GM12878 (cell line): ENCODE results near the gene UGT1A7. TPM values are rescaled to one million over a fixed set of nuclear protein-coding genes. Genes with fewer than 3 reads are reported as not detected.
"Not testable (repeated sequence)": the region's sequence is repeated elsewhere in the genome, so short reads cannot be mapped to it uniquely, and the experiment has no call there.

Source experiments
- ATAC-seq: fragments of 200-7000 bp; cut with Tn5 transposase; 3 replicates; pipeline ENCODE4 v1.9.1; 2020; ENCODE audit warnings: mild to moderate bottlenecking, moderate library complexity
- BruUV-seq: library from RNA; stranded (reverse); fragments of 400-500 nt; replicated peaks from 2 replicates; lab custom pipeline; 2021; lab: Mats Ljungman, UMichigan
- CTCF ChIA-PET: fragments of 300-600 bp; sonication (Branson Sonifier 250); formaldehyde crosslinking; extraction: SDS; loops from one replicate; lab custom pipeline; 2021; ENCODE audit warnings: inconsistent platforms; lab: Yijun Ruan, JAX
- POLR2A ChIA-PET: fragments of 350-600 bp; formaldehyde crosslinking; extraction: SDS; loops from one replicate; lab custom pipeline; 2021; ENCODE audit warnings: inconsistent platforms; lab: Charles Lee
- RAD21 ChIA-PET: fragments of 300-600 bp; sonication (Branson Sonifier 250); formaldehyde crosslinking; loops from one replicate; lab custom pipeline; 2023; ENCODE audit warnings: antibody characterized with exemption; ENCODE audit not compliant: unreplicated experiment; lab: Charles Lee
- SMC1A ChIA-PET: fragments of 300-600 bp; sonication (Branson Sonifier 250); formaldehyde crosslinking; loops from one replicate; lab custom pipeline; 2023; ENCODE audit not compliant: unreplicated experiment, uncharacterized antibody; lab: Charles Lee
- DNase-seq: peaks from one replicate; pipeline ENCODE4 v3.0.0-alpha.2; 2011; ENCODE audit warnings: low read depth, low spot score
- FAIRE-seq: peaks from 3 replicates; lab custom pipeline; 2011; peaks lifted over from hg19 to GRCh38; lab: Jason Lieb, UNC
- H2AFZ ChIP-seq: 2 replicates; pipeline ENCODE4 v1.6.0; 2011; ENCODE audit warnings: low read depth, low read length, control low read depth; ENCODE audit not compliant: control insufficient read depth
- H3K27ac ChIP-seq: 2 replicates; pipeline ENCODE4 v1.5.1; 2011; ENCODE audit warnings: control low read depth; ENCODE audit not compliant: control insufficient read depth, insufficient read depth
- H3K27me3 ChIP-seq, 2 experiments: replicated peaks in 1 of 2; 2 replicates each; pipeline versions ENCODE4 v1.6.0 to v1.6.1; 2011; ENCODE audit warnings: low read length in 1 of 2; ENCODE audit not compliant: control insufficient read depth in 2 of 2, insufficient read depth in 2 of 2
- H3K36me3 ChIP-seq, 2 experiments: 2 replicates each; pipeline ENCODE4 v1.5.1; 2011; ENCODE audit warnings: low read length in 1 of 2; ENCODE audit not compliant: control insufficient read depth in 2 of 2, insufficient read depth in 2 of 2
- H3K4me1 ChIP-seq: 2 replicates; pipeline ENCODE4 v1.6.1; 2011; ENCODE audit warnings: mild to moderate bottlenecking, low read length, moderate library complexity, mixed read lengths; ENCODE audit not compliant: control insufficient read depth, insufficient read depth
- H3K4me2 ChIP-seq: 2 replicates; pipeline ENCODE4 v1.6.0; 2011; ENCODE audit warnings: control low read depth; ENCODE audit not compliant: control insufficient read depth, insufficient read depth
- H3K4me3 ChIP-seq: fragments of 200-600 bp; sonication (generic); 2 replicates; pipeline ENCODE4 v1.5.1; 2016
- H3K79me2 ChIP-seq: 2 replicates; pipeline ENCODE4 v1.6.0; 2011; ENCODE audit warnings: low read length; ENCODE audit not compliant: control insufficient read depth, insufficient read depth
- H3K9ac ChIP-seq: 2 replicates; pipeline ENCODE4 v1.8.0; 2011; ENCODE audit warnings: low read length, control low read depth, mixed read lengths; ENCODE audit not compliant: control insufficient read depth, insufficient read depth
- H3K9me3 ChIP-seq: replicated peaks from 3 replicates; pipeline ENCODE4 v1.5.1; 2011; ENCODE audit warnings: mild to moderate bottlenecking, low read length; ENCODE audit not compliant: control insufficient read depth, insufficient read depth
- H4K20me1 ChIP-seq: 2 replicates; pipeline ENCODE4 v1.6.0; 2011; ENCODE audit not compliant: control insufficient read depth, insufficient read depth
- HDAC6 ChIP-seq: fragments of 200-600 bp; sonication (generic); IDR thresholded peaks from one replicate; pipeline ENCODE4 v1.8.0; 2017; ENCODE audit warnings: antibody characterized with exemption; ENCODE audit not compliant: unreplicated experiment
- MTA3 ChIP-seq: IDR thresholded peaks from 2 replicates; pipeline ENCODE4 v1.6.1; 2012; ENCODE audit warnings: low read length, inconsistent platforms, borderline replicate concordance
- NBN ChIP-seq: fragments of 450-650 bp; IDR thresholded peaks from 2 replicates; pipeline ENCODE4 v1.6.1; 2016
- PKNOX1 ChIP-seq: fragments of 450-650 bp; IDR thresholded peaks from 2 replicates; pipeline ENCODE4 v1.6.1; 2016; ENCODE audit warnings: mild to moderate bottlenecking
- TARDBP ChIP-seq: IDR thresholded peaks from 2 replicates; pipeline ENCODE4 v1.6.1; 2016; ENCODE audit warnings: borderline replicate concordance
- WGBS: methylation state at CpG from one replicate; pipeline ENCODE4 v1.1.6; 2016; ENCODE audit warnings: low lambda C conversion rate; ENCODE audit not compliant: insufficient replicate concordance, insufficient coverage; ENCODE audit errors: missing lambda C conversion rate; 5-methylcytosine and 5-hydroxymethylcytosine counted together
- in situ Hi-C: fragments of 300-500 bp; cut with MboI; formaldehyde crosslinking; loops from 9 replicates; pipeline ENCODE4 v1.14.3; 2018; ENCODE audit warnings: mixed read lengths
- intact Hi-C: fragments of 100-400 bp; cut with micrococcal nuclease; formaldehyde crosslinking; loops from one replicate; pipeline ENCODE4 v1.14.2; 2022; ENCODE audit not compliant: unreplicated experiment
- polyA plus RNA-seq, 11 experiments: library from polyadenylated mRNA; depleted of rRNA in 4 of 11; unstranded in 6 of 11; stranded (reverse) in 5 of 11; fragments of >200 nt; fragmentation: Nextera tagmentation in 4 of 11; fragmentation: Illumina TruSeq in 1 of 11; extraction: Ambion mirVana in 4 of 11; extraction: Trizol in 1 of 11; gene quantifications; 1 replicate in 1 of 11; 2 replicates in 10 of 11; pipeline versions ENCODE4 v1.2.1 to v1.2.3, GENCODE V29; 2011 to 2016; ENCODE audit warnings: inconsistent platforms in 2 of 11, missing spikeins in 2 of 11, low read depth in 1 of 11
- total RNA-seq, 4 experiments: library from RNA; depleted of rRNA in 3 of 4; stranded (reverse); fragments of >200 nt in 3 of 4; fragmentation: Illumina TruSeq in 1 of 4; extraction: Trizol in 1 of 4; gene quantifications; 2 replicates each; pipeline versions ENCODE4 v1.2.1 to v1.2.3, GENCODE V29; 2013 to 2021
- TF ChIP-seq, protein P1 (sequence below): fragments of 450-650 bp; IDR thresholded peaks from 2 replicates; pipeline ENCODE4 v1.6.1; 2016; ENCODE audit warnings: mild to moderate bottlenecking
- TF ChIP-seq, protein P2 (sequence below): fragments of 450-650 bp; IDR thresholded peaks from 2 replicates; pipeline ENCODE4 v1.6.1; 2017; ENCODE audit warnings: borderline replicate concordance

The UGT1A7 gene
- total and polyA plus RNA-seq, 10 of the 15 experiments (the other 5 are each of a cell fraction or from before 2014, with no cell fraction given): not detected

DNA sequence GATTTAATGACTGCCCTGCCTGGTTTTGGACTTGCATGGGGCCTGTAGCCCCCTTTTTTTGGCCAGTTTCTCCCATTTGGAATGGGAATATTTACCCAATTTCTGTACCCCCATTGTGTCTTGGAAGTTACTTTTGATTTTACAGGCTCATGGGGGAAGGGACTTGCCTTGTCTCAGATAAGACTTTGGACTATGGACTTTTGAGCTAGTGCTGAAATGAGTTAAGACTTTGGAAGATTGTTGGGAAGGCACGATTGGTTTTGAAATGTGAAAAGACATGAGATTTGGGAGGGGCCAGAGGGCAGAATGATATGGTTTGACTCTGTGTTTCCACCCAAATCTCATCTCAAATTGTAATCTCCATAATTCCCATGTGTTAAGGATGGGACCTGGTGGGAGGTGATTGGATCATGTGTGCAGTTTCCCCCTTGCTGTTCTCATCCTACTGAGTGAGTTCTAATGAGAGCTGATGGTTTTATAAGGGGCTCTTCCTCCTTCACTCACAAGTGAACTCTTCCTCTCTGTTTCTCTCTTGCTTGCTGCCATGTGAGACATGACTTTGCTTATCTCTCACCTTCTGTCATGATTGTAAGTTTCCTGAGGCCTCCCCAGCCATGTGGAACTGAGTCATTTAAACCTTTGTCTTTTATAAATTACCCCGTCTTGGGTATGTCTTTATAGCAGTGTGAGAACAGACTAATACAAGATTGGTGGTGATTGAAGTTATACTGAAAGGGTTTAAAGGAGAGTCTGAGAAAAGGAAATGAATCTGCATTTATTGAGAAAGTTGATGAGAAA is 69.7 kb downstream of the UGT1A7 start:
- POLR2A ChIA-PET, BruUV-seq: not testable (repeated sequence)
- 0% methylated on average over 2 of the region's 2 CpGs for WGBS

DNA sequence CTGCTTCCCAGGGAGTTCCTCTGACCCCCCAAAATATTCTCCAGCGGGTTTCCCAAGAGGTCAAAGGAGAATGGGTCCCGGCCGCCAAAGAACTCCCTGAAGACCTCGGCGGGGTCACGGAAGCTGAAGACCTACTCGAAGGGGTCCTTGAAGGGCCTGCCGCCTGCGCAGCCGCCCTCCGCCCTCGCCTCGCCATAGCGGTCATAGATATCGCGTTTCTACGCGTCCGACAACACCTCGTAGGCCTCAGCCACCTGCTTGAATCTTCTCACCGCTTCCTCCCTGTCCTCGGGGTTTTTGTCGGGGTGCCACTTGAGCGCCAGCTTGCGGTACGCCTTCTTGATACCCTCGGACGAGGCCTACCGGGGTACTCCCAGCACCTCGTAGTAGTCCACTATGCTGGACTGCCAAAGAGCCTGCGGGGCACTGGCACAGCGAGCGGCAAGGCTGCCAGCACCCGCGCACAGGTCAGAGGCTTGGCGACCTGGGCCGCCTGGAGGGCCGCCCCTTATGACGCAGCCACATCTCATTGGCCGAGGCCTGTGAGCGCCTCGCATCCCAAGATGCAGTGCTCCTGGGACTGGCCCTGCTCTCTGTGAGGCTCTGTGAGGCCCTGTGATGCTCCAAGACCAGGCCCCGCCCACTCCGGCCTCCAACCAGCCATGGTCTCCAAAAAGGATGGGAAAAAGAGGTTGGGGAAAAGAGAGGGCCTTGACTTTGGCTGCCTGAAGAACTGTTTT is 73.3 kb downstream of the UGT1A7 start:
- in situ Hi-C loops: no loop called here
- POLR2A ChIA-PET: no interaction called here
- H3K9ac ChIP-seq: no peak overlapping the region
- no TSS peak for BruUV-seq
- ATAC-seq: no peak
- no peak overlapping the region for H3K27ac ChIP-seq
- no peak for DNase-seq
- 68% methylated on average over 42 of the region's 44 CpGs for WGBS
- no peaks in the 10 kb centered on the region for H4K20me1 ChIP-seq
- no peaks in the 10 kb centered on the region for H3K27me3 ChIP-seq
- SMC1A ChIA-PET: no interaction called here
- no peak overlapping the region for H3K4me3 ChIP-seq
- FAIRE-seq: no peak
- H3K4me2 ChIP-seq: no peak overlapping the region
- H3K4me1 ChIP-seq: no peaks in the 10 kb centered on the region
- RAD21 ChIA-PET: no interaction called here
- no peak overlapping the region for H2AFZ ChIP-seq
- no peaks in the 10 kb centered on the region for H3K36me3 ChIP-seq
- CTCF ChIA-PET: no interaction called here
- no peaks in the 10 kb centered on the region for H3K79me2 ChIP-seq
- intact Hi-C loops: no loop called here
- no peaks in the 10 kb centered on the region; the same call in 1 of the 3 replicates for H3K9me3 ChIP-seq
- no peak for TF ChIP-seq PKNOX1
- TF ChIP-seq, protein P1, sequence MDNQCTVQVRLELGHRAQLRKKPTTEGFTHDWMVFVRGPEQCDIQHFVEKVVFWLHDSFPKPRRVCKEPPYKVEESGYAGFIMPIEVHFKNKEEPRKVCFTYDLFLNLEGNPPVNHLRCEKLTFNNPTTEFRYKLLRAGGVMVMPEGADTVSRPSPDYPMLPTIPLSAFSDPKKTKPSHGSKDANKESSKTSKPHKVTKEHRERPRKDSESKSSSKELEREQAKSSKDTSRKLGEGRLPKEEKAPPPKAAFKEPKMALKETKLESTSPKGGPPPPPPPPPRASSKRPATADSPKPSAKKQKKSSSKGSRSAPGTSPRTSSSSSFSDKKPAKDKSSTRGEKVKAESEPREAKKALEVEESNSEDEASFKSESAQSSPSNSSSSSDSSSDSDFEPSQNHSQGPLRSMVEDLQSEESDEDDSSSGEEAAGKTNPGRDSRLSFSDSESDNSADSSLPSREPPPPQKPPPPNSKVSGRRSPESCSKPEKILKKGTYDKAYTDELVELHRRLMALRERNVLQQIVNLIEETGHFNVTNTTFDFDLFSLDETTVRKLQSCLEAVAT: no peak
- no peak for TF ChIP-seq TARDBP
- TF ChIP-seq, protein P2, sequence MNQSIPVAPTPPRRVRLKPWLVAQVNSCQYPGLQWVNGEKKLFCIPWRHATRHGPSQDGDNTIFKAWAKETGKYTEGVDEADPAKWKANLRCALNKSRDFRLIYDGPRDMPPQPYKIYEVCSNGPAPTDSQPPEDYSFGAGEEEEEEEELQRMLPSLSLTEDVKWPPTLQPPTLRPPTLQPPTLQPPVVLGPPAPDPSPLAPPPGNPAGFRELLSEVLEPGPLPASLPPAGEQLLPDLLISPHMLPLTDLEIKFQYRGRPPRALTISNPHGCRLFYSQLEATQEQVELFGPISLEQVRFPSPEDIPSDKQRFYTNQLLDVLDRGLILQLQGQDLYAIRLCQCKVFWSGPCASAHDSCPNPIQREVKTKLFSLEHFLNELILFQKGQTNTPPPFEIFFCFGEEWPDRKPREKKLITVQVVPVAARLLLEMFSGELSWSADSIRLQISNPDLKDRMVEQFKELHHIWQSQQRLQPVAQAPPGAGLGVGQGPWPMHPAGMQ: no peak
- no peak for TF ChIP-seq NBN
- no peak for TF ChIP-seq MTA3
- no peak for TF ChIP-seq HDAC6

More for the DNA sequence above, 69.7 kb downstream of the UGT1A7 start:
- H2AFZ ChIP-seq, H3K9me3 ChIP-seq, H3K79me2 ChIP-seq, DNase-seq, H3K9ac ChIP-seq, H3K4me1 ChIP-seq, H3K4me3 ChIP-seq, H4K20me1 ChIP-seq, FAIRE-seq, H3K27me3 ChIP-seq, RAD21 ChIA-PET, ATAC-seq, CTCF ChIA-PET, H3K4me2 ChIP-seq, intact Hi-C loops, H3K36me3 ChIP-seq, H3K27ac ChIP-seq, in situ Hi-C loops: not testable (repeated sequence)
- SMC1A ChIA-PET: interaction anchor here (0.6 kb wide), 1 partner anchor 127 kb away, joined by 3 read pairs; no protein-coding TSS in a partner anchor
